Measurements from ENCODE around the gene AGFG1.
"Not testable (repeated sequence)": the region's sequence is repeated elsewhere in the genome, so short reads cannot be mapped to it uniquely, and the experiment has no call there.

The AGFG1 gene

DNA sequence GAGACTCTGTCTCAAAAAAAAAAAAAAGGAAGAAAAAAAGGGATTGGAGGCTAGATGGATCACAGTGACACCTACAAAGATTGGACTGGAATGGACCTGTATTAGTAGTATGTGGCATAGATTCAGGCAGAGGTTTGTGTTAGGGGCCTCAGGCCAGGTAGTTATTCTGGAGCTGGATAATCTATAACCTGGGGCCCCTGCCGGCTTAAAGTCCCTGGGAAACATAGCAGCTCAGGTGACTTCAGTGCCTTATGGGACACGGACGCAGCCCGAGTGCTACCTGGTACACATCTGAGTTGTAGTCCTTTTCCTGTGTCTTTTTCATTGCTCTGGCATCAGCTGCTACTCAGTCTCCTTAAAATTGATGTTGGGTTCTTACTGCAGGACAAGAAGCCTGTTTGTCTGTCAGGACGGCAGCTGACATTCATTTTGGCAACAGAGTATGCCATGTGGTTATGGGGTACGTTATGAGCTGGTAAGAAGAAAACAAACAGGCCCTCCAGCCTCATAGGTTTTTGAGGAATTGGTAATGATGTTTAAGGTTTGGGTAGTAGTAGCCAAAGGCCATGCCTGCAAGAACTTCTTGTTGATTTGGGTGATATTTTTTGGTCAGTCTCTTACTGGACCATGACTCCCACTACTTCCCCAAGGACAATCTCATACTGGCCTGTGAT, 27.8 kb downstream of the AGFG1 start:
- no peak for DNase-seq (ENCODE audit: low spot score)

DNA sequence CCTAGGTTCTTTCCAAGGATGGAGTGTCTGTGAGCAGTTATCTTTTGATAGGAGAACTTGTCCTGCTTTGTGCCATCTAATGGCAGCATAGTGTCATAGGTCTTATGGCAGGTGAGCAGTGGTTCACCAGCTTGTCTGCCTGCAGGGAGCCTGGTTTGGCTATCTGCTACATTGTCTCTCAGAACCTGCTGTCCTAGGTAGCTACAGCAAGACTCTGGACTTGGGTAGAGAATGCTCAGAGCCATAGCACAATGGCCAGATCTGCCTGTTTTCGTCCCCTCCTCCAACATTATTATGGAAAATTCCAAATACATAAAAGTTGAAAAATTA, 28.3 kb downstream of the AGFG1 start:
- DNase-seq (ENCODE audit: low spot score) = no peak

DNA sequence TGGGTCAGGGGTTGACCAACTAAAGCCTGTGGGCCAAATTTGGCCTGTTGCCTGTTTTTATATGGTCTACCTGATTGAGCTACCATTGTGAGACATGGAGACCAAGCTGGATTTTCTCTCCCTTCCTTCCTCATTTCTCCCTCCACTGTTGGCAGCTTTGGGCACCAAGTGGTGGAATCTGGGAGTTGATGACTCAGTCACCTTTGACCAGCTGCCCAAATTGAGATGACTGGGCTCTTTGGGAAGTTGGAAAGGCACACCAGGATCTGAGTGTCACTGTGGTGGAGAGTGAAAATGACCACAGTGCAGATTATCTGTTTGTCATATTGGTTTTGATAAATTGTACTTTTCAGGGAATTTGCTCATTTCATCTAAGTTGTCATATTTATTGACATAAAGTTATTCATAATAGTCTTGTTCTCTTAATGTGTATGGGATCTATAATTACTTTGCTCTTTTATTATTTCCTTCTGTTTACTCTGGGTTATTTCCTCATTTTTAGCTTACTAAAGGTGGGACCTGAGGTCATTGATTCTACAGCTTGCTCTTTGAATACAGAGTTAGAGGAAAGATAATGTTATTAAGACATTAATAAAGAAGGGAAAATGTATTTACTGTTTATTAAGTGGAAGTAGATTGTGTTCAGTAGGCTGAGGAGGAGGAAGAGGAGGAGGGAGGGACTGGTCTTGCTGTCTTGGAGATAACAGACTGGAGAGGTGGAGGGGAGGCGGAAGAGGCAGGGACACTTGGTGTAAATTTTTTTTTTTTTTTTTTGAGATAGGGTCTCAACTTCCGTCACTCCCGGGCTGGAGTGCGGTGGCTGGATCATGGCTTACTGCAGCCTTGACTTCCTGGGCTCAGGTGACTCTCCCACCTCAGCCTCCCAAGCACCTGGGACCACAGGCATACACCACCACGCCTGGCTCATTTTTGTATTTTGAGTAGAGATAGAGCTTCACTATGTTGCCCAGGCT, 31.8 kb downstream of the AGFG1 start:
- no peak for DNase-seq (ENCODE audit: low spot score)

DNA sequence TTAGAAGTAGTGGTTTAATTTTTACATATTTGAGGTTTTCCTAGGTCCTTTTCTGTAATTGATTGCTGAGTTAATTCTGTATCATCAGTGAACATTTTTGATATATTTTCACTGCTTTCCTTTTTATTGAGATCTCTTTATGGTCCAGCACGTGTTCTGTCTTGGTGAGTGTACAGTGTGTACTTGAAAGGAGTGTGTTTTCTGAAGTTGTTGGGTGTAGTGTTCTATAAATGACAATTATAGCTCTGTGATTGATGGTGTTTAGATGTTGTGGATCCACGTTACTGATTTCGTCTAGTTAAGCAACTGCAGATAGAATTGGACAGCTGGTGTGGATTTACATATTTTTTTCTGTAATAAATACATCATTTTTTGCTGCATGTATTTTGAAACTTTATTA, 32.7 kb downstream of the AGFG1 start:
- DNase-seq (ENCODE audit: low spot score) = no peak

DNA sequence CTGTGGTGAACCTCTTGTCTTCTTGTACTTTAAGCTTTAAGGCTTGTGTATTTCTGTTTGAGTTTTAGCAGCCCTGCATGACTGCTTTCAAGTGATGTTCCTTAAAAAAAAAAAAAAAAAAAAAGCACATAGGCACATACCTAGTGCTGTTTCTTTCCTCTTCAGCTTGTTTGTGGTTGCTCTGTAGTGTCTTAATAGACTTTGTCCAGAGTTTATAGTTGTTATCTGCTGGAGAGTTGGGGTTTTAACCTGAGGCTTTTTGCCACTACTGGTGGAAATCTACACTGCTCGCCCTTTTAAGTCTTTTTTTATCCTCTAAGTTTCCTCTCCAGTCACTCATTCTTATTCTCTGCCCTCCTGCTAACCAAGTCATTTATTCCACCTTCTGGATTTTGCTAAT, 34.5 kb downstream of the AGFG1 start:
- DNase-seq (ENCODE audit: low spot score) = no peak

DNA sequence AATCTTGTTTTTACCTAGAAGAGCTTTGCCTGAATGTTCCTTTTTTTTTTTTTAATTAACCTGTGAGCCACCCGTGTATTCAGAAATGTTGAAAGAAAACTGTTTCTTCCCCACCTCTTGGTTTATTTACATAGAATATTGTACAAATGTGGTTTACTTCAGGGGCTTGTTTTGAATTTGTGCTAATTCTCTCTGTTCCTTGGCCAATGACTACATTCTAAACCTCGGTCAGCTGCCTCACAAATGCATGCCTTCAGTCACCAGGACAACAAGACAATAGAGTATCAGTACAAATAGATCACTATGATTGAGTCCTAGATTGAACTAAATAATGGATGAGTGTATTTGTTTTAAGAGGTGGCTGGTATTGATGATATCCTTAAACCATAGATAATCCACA, 36.0 kb downstream of the AGFG1 start:
- no peak for DNase-seq (ENCODE audit: low spot score)

DNA sequence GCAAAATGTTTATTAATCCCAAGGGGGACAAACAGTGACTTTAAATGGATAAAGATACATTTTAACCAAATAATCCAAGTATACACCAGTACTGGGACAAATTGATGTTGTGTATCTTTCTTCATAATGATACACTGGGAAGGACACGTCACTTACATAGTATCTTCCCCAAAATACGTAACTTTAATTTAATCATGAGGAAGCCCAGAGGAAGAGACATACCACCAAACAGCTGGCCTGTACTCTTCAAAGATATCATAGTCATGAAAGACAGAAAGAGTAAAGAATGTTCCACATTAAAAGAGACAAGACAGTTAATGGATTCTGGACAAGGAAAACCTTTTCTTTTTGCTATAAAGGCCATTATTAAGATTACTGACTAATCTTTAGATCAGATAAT, 37.1 kb downstream of the AGFG1 start:
- no peak for DNase-seq (ENCODE audit: low spot score)

DNA sequence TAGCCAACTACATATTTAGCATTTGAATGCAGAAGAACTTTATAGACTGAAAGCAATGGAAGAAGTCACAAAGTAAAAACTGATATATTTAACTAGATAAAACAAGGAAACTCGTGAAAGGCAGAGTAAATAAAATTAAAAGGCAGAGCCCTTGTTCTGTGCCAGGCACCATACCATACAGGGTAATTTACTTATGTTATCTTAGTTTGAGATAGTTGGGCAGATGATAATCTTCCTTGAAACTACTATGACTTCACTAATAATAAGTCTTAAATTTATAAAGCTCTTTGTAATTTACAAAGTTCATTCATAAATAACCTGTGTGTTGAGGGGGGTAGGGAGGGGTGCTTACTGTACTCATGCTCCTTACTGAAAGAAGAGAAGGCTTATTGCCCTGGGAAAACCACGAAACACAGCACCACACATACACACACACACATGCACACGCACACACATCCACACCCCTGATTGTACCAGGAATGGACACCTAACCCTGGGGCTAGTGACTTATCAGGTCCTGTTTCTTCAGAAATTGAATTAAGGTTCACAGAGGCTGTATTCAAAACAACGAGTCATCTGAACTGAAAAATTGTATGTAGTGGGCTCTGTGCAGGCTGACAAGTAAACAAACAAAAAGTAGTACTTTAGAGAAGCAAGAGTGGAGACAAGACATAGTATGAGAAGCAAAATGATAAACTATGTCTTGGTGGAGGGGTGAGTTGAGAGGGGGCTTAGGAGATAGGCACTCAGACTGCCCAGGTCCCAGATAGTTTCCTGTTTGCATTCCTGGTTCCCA, 38.1 kb downstream of the AGFG1 start:
- no peak for DNase-seq (ENCODE audit: low spot score)

DNA sequence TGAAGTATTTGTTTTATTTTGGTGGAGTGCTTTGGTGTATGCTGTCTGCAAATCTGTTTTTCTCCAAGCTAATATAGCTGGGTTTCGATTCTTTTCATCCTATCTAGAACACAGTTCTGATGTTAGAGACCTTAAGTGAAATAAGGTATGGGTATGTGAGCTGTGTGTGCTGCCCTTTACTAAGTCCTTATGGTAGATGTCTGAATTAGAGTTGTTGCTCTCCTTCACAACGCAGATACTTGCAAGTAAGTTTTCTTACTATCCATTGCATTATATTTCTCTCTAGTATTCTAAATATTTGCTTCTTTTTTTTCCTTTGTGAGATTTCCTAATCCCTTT, 38.6 kb downstream of the AGFG1 start:
- DNase-seq (ENCODE audit: low spot score) = no peak

DNA sequence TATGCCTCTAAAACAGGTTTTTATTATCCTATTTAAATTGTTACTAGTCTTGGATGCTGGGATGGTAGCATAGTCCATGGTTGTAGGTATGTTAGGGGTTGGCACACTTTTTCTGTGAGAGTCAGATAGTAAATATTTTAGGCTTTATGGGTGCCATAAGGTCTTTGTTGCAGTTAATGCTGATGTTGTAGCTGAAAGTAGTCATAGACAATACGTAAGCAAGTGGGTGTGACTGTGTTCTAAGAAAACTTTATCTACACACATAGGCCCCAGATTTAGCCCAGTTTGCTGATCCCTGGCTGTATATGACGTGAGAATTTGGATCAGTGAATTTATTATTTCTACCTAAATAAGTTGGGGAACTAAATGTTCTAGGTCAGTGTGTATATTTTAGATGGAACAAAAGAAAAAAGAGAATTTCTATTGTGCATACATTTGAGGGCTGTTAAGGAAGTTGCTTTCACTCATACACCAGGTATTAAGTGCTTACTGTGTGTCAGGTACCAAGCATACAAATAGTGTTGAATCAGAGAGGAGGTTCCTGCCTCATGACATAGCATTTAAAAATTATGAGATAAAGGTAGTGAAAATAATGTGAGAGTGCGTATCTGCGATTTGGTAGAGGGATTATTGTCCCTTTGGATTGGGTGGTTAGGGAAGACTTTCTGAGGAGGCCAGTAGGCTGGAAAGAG, 39.4 kb downstream of the AGFG1 start:
- DNase-seq (ENCODE audit: low spot score) = no peak

DNA sequence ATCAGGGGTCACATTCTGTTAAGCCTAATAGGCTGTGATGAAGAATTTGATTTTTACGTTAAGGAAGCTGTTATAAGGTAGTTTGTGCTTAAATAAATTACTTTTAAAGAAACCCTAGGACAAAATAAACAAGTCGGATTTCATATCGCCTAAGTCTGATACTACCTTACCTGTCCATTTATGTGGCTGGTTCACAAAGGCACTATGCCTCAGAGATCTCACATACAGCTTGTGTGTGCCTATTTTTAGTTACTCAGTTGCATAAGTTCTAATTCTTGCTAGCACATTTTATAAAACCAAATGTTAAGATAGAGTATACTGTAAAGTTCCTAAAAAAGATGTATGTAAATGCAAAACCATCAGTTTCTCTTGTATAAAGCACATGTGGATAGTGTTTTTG, 40.0 kb downstream of the AGFG1 start:
- no peak for DNase-seq (ENCODE audit: low spot score)

DNA sequence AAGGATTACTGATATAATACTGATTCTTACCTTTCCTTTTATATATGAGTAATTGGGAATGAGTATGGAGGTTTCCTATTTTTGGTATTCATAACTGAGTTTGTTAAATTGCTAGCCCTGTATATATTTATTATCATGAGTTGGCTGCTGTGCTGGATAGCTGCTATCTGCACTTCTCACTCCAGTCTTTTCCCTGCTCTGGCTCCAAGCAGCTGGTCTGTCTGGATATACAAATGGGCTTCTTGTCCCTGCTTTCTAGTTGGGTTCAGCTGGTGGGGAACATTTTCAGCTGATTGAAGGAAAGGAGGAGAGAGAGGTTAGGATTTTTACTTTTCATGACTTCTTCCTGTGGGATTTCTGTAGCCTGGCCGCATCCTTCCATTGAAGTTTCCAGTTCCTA, 41.2 kb downstream of the AGFG1 start:
- DNase-seq (ENCODE audit: low spot score) = no peak

DNA sequence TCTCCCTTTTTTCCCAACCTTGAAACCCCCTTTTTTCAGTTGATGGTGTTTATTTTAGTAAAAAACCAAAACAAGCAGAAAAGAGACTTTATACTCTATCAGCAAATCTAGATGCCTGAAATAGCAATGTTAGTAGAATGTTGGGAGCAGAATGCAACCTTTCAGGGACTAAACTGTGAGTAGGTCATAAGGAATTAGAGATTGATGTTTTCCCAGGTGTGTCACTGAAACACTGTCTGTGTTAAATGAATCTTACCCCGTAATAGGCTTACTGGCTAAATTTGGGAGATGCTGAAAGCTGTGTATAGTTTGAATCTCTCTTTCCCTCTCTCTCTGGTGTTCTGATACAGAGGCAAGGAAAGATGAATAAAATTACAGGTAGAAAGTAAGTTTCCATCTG, 43.8 kb downstream of the AGFG1 start:
- DNase-seq (ENCODE audit: low spot score) = no peak

DNA sequence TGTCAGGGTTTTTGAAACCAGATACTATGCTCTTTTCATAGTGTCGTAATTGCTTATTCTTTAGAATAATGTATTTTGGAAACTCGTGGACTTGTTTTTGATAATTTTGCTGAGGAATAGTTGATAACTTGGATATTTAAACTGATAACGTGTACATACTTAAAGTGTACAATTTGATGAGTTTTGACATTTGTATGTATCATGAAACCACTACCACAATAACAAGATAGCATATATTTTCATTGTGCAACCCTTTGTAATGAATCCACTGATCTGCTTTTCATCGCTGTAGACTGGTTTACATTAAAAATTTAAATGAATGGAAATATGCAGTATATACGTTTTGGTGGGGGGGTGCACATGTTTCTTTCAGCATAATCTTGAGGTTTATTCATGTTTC, 45.8 kb downstream of the AGFG1 start:
- DNase-seq (ENCODE audit: low spot score) = no peak

DNA sequence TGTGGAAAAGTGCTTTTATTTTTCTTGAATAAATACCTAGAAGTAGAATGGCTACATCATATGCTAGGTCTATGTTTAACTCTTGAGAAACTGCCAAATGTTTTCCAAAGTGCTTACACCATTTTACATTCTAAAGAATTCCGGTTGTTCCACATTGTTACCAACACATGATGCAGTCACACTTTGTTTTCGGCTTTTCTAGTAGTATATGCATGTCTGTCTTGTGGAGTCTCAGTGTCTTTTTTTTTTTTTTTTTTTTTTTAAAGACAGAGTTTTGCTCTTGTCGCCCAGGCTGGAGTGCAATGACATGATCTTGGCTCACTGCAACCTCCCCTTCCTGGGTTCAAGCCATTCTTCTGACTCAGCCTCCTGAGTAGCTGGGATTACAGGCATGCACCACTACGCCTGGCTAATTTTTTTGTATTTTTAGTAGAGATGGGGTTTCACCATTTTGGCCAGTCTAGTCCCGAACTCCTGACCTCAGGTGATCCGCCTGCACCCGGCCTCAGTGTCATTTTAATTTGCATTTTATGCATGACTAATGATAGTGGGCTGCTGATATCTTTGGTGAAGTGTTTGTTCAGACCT, 46.4 kb downstream of the AGFG1 start:
- DNase-seq (ENCODE audit: low spot score) = not testable (repeated sequence)

DNA sequence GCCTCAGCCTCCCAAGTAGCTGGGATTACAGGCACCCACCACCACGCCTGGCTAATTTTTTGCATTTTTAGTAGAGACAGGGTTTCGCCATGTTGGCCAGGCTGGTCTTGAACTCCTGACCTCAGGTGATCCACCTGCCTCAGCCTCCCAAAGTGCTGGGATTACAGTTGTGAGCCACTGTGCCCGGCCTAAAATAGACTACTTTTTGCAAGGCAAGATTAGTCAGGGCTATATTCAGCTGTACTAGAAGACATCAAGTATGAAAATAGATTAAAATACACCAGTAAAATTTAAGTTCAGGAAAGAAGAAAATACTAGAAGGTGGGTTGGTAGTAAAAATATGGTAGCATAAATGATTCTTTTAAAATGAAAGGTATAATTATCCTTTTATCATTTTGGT, 49.2 kb downstream of the AGFG1 start:
- DNase-seq (ENCODE audit: low spot score) = not testable (repeated sequence)

DNA sequence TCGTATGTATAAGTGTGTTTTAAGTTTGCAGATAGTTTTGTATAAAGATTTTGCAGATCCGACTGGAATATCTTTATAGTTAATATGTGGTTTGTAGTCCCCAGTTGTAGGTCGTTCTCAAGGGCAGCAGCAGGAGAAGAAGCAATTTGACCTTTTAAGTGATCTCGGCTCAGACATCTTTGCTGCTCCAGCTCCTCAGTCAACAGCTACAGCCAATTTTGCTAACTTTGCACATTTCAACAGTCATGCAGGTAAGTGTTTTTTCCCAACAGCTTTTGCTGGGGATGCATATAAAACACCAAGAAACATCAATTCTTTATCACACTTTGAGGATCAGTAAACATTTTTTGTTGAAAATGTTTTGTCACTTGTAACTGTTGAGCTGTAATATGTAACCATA, 52.7 kb downstream of the AGFG1 start:
- no peak for DNase-seq (ENCODE audit: low spot score)

DNA sequence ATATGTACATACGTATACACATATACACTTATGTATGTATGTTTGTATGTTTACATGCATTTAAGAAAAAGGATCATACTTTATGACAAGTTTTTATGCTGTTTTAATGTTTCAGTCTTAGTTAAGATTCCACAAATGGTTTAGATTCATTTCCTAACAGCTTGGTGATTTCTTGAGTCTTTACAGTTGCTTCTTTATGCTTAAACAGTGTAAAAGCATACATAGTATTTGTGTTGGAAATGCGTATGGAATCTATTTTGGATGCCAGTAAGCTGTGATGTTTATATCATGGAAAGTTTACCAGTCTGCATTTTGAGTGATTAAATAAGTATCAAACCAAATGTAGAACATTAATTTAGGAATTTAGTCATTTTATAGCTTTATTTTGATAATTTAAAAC, 55.4 kb downstream of the AGFG1 start:
- no peak for DNase-seq (ENCODE audit: low spot score)

DNA sequence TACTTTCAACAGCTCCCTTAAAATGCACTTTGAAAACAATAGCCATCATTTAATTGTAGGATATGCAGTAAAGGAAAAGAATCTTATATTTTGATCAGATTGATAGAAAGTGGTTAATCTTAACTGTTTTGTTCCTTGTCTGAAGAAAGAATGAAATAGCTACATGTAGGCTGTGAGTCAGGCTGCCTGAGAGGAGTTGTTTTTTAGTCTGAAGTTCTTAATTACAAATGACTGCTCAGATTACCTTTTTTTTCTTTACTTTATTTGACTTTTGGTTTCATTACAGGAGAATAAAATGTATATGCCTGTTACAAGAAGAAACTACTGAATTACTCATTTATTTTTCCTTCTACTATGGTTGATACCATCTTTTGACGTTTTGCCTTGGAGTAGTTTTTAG, 56.8 kb downstream of the AGFG1 start:
- DNase-seq (ENCODE audit: low spot score) = no peak

DNA sequence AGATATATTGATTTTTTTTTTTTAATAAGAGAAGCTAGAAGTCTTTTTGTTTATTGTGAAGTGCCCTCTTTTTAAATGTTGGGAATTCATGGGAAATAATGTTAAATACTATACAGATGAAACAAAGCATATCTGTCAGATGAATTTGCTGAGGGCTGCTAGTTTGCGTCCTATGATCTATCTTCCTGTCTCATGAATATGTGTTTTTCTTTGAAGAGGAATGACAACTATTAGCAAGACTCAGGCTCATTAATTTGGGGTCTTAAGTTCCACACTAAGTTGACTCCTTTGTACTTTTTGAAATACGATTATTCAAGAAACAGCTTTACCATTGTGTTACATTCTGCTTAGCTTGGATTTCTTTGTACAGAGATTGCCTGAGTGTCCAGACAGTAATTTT, 57.9 kb downstream of the AGFG1 start:
- DNase-seq (ENCODE audit: low spot score) = no peak

DNA sequence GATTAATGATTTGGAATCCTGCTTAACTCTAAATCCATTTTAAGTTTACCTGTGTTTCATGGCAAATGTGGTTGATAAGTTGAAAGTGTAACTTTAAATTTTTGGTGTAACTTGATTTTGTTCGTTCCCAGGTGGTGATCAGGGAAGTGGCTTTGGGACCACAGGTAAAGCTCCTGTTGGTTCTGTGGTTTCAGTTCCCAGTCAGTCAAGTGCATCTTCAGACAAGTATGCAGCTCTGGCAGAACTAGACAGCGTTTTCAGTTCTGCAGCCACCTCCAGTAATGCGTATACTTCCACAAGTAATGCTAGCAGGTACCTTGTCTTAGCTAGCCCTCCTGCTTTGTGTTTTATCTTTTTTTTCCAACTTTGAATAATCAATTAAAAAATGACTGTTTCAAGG, 62.8 kb downstream of the AGFG1 start:
- DNase-seq (ENCODE audit: low spot score) = no peak

DNA sequence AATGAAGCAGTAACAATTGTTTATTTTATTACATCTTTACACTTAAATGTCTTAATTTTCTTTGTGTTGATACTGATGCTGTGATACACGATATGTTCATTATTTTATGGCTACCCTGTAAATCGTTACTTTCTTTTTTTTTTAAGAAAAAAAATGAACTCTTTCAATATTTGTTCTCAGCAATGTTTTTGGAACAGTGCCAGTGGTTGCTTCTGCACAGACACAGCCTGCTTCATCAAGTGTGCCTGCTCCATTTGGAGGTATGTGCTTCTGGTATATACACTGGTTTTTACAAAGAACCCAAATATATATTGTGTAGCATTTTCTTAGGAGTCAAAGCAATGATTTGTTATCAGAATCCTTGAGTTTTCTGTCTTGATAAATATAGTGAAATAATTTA, 64.5 kb downstream of the AGFG1 start:
- no peak for DNase-seq (ENCODE audit: low spot score)
